ENCODE measurements around the gene QTRT2.

Gene QTRT2

DNA sequence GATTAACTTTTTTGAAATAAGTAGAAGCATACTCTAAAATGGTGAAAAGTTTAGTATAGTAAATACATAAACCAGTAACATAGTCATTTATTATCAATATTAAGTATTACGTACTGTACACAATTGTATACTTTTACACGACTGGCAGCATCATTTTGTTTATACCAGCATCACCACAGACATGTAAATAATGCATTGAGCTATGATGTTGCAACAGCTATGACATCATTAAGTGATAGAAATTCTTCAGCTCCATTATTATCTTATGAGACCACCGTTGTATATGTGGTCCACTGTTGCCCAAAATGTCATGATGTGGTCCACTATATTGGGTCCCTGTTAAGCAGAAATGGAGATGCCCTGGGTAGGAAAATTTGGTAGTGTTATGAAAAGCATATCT is 71.0 kb downstream of the QTRT2 start:
- DNase-seq, result no peak

GRCh38 chr3:114128231-114128630 is 71.7 kb downstream of the QTRT2 start:
- DNase-seq, result no peak

DNA sequence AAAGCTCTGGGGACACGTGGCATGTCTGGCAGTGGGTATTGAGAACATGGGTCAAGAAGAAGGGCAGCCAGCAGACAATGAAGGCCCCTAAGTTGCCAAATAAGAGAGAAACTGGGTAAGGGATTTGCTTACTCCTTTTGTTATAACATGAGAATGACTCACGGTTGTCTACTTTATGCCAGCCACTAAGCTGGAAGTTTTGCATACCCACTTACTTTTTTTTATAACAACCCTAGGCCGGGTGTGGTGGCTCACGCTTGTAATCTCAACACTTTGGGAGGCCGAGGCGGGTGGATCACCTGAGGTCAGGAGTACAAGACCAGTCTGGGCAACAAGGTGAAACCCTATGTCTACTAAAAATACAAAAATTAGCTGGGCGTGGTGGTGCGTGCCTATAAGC is 72.3 kb downstream of the QTRT2 start:
- no peak for DNase-seq

- no peak for DNase-seq
Measured at GRCh38 chr3:114132500-114132899, 76.0 kb downstream of the QTRT2 start.

GRCh38 chr3:114133947-114134346 is 77.4 kb downstream of the QTRT2 start:
- DNase-seq, result no peak
